KBM-7 (cell line): ENCODE measurements around the gene PHF21B.
"Not testable (repeated sequence)": the region's sequence is repeated elsewhere in the genome, so short reads cannot be mapped to it uniquely, and the experiment has no call there.

Source experiments
- DNase-seq: peaks from one replicate; pipeline ENCODE4 v3.0.0-alpha.2; 2015
- in situ Hi-C: fragments of 300-500 bp; cut with MboI; formaldehyde crosslinking; loops from 2 replicates; pipeline ENCODE4 v1.14.3; 2020; ENCODE audit warnings: low sequenced_read_pairs, low pct_unique_long_range_greater_than_20kb, mixed read lengths

PHF21B gene

DNA sequence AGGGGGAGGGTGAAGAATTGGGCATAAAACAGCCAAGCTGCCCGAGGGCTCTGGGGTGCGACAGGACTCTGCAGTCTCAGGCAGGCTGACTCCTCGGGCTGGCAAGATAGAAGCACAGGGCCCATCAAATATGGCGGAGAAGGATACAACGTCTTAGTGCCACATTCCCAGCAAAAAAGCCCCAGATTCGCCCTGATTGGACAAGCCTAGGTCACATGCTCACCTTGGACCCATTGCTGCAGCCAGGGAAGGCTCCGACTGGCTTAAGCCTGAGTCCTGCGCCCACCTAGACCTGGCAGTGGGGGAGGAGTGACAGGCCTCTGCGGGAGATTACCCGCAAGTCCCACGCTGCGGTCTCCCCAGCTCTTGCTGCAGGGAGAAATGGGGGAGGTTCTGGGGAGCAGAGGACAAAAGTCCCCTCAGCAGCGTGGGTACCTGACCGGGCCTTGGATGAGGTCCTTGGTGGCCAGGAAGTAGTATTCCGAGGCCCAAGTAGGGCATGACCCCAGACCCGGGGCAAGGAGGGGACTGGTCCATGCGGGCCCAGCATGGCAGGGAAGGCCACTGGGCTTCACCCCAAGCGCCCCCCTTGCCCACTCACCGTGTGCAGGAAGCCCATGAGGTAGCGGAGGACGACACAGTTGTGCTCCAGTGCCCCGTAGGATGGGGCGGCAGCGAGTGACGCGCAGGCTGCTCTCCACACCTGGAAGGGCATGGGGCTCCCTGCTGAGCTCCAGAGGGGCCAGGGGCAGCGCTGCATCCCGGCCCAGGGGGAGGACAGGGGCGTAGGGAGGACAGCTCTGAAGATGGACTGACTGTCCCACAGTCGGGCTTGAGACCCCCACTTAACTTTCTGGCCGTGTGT lies 144.4 kb downstream of the PHF21B start:
- in situ Hi-C loops, result no loop called here
- DNase-seq, result no peak

DNA sequence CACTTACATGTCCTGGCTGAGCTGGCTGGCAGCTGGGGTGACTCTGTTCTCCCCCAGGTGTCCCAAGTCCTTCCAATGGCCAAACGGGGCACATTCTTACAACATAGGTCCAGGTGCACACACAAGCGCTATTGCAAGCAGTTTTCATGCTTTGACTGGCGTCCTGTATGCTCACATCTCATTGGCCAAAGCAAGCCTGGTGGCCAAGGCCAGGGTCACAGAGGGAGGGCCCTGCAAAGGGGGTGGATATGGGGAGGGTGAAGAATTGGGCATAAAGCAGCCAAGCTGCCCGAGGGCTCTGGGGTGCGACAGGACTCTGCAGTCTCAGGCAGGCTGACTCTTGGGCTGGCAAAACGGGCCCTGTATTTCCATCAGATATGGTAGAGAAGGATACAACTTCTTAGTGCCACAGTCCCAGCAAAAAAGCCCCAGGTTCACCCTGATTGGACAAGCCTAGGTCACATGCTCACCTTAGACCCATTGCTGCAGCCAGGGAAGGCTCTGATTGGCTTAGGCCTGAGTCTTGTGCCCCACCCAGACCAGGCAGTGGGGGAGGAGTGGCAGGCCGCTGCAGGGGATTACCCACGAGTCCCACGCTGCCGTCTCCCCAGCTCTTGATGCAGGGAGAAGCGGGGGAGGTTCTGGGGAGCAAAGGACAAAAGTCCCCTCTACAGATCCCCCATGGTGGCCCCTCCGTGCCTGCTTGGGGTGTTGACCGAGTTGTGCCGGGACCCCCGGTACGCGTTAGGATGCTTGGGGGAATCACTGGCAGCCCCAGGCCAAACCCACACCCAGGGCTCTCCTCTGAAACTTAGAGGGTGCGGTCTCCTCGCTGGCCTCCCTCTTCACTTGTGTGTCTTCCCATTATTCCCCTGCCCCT lies 146.6 kb downstream of the PHF21B start:
- in situ Hi-C loops, result no loop called here
- DNase-seq, result no peak

DNA sequence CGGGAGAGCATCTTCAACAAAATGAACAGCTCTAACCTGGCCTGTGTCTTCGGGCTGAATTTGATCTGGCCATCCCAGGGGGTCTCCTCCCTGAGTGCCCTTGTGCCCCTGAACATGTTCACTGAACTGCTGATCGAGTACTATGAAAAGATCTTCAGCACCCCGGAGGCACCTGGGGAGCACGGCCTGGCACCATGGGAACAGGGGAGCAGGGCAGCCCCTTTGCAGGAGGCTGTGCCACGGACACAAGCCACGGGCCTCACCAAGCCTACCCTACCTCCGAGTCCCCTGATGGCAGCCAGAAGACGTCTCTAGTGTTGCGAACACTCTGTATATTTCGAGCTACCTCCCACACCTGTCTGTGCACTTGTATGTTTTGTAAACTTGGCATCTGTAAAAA lies 147.5 kb downstream of the PHF21B start:
- no peak for DNase-seq
- in situ Hi-C loops, result no loop called here

DNA sequence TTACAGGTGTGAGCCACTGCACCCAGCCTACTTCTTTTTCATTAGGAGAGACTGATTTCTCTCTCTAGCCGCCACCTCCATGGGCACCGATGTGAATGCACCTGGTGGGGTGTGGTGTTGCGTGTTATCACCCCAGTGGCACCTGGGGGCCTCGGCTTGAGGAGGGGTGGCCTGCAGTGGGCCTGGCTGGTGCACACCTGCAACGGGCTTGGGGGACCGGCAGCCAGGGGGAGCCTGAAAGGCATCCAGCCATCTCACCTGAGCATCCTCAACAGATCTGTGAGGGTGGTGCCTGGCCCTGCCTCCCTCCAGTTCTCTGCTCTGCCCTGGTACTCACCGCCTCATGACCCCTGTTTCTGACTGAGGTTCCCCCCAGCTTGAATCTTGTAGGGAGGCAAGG lies 148.6 kb downstream of the PHF21B start:
- in situ Hi-C loops, result no loop called here

DNA sequence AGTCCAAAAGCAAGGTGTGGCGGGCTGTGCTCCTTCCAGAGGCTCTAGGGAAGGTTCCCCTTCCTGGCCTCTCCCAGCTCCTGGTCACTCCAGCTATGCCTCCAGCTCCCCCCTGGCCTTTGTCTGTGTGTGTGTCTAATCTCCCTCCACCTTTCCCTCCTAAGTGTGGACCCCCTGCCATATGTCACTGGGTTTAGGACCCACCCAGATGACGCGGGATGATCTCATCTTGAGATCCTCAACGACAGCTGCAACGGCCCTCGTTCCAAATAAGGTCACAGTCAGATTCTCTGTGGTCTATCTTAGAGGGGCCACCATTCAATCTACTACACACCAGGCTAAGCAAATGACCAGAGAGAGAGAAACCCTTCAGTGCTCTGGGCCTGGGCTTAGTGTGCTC lies 149.5 kb downstream of the PHF21B start:
- DNase-seq, result no peak
- in situ Hi-C loops, result no loop called here

More for the DNA sequence above, 148.6 kb downstream of the PHF21B start:
- DNase-seq, result no peak

DNA sequence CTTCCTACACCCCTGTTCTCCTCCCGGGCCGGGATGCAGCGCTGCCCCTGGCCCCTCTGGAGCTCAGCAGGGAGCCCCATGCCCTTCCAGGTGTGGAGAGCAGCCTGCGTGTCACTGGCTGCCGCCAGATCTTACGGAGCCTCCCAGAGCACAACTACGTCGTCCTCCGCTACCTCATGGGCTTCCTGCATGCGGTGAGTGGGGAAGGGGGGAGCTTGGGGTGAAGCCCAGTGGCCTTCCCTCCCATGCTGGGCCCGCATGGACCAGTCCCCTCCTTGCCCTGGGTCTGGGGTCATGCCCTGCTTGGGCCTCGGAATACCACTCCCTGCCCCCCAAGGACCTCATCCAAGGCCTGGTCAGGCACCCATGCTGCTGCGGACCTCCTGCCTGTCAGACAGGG lies 150.2 kb downstream of the PHF21B start:
- no peak for DNase-seq
- in situ Hi-C loops, result no loop called here

DNA sequence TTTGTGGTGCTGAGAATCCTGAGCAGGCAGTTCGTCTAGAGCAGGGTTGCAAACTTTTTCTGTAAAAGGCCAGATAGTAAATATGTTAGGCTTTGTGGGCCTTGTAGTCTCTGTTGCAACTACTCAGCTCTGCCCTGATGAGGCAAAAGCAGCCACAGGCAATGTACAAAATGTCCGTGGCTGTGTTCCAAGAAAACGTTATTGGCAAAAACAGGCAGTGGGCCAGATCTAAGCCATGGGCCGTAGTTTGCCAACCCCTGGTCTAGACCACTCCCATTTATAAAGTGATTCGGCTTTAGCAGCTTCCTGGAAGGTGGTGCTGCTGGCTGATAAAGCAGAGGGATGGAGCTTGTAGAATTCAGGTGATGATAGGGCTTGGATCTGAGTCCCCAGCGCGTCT lies 151.0 kb downstream of the PHF21B start:
- in situ Hi-C loops, result not testable (repeated sequence)

DNA sequence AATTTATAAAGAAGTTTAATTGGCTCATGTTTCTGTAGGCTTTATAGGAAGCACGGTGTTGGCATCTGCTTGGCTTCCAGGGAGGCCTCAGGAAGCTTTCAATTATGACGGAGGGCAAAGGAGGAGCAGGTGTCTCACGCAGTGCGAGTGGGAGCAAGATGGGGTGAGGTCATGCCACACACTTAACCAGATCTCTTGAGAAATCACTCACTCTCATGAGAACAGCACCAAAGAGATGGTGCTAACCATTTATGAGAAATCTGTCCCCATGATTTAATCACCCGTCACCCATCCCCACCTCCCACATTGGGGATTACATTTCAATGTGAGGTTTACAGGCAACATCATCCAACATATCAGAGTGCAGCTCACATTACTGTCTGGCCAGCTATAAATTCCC lies 153.9 kb downstream of the PHF21B start:
- in situ Hi-C loops, result no loop called here
- DNase-seq, result no peak

More for the DNA sequence above, 151.0 kb downstream of the PHF21B start:
- not testable (repeated sequence) for DNase-seq

DNA sequence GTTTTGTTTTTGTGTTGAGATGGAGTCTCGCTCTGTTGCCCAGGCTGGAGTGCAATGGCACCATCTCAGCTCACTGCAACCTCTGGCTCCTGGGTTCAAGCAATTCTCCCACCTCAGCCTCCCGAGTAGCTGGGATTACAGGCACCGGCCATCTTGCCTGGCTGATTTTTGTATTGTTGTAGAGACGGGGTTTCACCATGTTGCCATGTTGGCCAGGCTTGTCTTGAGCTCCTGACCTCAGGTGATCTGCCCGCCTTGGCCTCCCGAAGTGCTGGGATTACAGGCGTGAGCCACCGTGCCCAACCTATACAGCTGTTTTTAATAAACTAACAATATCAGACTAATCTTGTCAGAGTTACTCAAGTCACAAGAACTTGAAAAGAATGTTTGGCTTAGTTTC lies 155.2 kb downstream of the PHF21B start:
- DNase-seq, in situ Hi-C loops: not testable (repeated sequence)

DNA sequence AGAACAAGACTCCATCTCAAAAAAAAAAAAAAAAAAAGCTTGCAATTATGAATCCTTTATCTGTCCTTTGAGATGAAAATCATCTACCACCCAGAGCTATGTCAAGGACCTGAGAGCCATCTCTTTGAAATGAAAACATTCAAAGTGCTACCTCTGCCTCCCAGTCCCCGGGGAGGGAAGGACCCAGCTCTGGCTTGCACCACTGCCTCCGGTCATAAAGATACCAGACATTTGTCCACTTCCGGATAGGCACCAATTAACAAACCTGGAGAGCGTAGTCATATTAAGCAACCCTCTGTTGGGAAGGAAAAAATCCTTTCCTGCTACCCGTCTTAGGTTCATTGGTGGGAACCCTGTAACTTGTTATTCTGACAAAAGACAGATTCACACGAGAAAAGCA lies 158.9 kb downstream of the PHF21B start:
- in situ Hi-C loops, result no loop called here

DNA sequence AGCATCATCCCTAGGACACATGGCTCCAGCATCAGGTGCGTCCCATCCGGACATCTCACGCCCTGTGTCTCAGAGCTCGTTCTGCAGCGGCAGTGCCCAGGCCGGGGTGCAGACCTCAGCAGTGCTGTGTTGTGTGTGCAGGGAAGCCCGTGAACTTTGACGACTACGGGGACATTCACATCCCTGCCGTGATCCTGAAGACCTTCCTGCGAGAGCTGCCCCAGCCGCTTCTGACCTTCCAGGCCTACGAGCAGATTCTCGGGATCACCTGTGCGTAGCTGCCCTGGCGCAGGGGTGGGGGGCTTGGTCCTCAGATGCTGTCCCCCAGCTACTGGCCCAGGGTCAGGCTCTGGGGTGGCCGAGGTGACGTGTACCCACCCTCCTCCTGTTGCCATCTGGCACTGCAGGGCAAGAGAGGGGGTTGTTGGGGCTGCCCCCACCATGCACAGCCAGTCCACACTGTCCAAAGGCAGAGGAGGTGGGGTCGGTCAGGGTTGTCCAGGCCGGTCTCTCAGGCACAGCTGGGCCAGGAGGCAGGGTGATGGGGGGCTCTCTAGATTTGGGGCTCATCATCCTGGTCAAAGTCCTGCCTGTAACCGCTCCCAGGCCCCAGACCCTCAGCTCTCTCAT lies 160.9 kb downstream of the PHF21B start:
- in situ Hi-C loops, result no loop called here

More for the DNA sequence above, 158.9 kb downstream of the PHF21B start:
- no peak for DNase-seq

DNA sequence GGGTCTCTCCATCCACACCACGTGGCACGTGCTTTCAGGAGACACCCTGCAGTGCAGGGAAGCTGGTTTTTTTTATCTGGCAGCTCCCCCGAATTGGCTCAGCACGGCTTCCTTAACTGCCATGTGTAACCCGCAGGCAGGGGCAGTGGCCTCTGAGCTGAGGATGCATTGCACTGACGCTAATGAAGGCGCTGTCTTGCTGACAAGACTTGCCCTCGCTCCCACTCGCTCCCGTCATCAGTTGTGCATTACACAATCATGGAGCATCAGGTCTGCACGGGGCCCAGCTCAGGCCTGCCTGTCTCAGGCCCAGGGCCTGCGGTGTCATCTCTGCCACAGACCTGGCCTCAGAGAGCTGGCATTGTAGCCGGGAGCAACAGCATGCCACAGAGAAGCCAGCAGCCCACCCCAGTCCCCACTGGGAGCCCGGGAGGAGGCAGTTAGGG lies 161.5 kb downstream of the PHF21B start:
- DNase-seq, result no peak
- in situ Hi-C loops, result no loop called here

More for the DNA sequence above, 160.9 kb downstream of the PHF21B start:
- no peak for DNase-seq

DNA sequence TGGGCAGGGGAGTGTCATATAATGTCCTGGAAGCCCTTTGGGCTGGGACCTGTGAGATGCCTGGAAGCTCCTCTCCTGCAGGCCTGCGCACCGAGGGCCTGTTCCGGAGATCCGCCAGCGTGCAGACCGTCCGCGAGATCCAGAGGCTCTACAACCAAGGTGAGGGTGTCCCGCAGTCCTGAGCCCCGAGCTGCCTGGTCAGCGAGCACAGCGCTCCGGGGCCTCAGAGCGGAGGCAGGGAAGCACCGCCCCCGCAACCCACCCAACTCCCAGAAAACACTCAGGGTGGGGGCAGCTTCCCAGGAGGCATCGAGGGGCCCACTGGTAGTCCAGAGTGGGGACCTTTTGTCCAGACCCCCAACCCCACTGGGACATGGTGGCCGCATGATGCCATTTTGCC lies 161.9 kb downstream of the PHF21B start:
- in situ Hi-C loops, result no loop called here
- DNase-seq, result no peak

DNA sequence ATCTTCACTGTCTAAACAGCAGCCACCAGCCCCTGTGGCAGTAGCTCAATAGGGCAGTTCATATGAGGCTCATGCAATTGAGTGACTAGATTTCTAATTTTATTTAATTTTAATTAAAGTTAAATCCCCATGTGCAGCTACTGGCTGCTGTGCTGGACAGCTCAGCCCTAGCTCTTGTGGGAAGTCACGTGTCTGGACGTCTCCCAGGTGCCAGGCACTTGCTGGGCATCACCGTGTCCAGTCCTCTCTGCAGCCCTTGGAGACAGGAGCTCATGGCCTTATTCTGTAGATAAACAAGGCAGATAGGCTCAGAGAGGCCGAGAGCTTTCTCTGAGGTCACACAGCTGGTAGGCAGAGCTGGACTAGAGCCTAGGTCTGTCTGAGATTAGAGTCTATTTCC lies 162.4 kb downstream of the PHF21B start:
- DNase-seq, result no peak
- in situ Hi-C loops, result no loop called here

DNA sequence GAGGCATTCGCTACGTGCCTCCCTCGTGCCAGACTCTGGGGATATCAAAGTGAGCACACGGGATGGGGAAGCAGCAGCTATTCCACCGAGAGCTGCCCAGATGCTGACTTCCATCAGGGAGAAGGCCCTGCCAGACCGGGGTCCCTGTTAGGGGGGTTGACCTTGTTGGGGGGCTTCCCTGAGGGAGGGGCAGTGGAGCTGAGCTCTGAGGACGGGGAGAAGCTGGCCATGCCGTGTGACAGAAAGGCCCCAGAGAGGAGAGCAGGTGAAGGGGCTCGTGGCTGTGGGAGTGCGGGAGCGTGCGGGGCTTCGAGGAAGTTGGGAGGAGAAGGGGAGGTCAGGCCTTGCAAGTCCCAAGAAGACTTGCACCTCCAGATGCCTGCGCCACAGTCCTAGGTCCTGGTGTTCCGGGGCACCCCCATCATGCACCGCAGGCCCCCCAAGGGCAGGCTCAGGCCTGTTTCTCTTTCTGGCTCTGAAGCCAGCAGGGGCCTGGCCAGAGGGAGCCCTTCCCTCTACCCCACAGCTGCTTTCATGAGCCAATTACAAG lies 163.0 kb downstream of the PHF21B start:
- in situ Hi-C loops, result no loop called here

DNA sequence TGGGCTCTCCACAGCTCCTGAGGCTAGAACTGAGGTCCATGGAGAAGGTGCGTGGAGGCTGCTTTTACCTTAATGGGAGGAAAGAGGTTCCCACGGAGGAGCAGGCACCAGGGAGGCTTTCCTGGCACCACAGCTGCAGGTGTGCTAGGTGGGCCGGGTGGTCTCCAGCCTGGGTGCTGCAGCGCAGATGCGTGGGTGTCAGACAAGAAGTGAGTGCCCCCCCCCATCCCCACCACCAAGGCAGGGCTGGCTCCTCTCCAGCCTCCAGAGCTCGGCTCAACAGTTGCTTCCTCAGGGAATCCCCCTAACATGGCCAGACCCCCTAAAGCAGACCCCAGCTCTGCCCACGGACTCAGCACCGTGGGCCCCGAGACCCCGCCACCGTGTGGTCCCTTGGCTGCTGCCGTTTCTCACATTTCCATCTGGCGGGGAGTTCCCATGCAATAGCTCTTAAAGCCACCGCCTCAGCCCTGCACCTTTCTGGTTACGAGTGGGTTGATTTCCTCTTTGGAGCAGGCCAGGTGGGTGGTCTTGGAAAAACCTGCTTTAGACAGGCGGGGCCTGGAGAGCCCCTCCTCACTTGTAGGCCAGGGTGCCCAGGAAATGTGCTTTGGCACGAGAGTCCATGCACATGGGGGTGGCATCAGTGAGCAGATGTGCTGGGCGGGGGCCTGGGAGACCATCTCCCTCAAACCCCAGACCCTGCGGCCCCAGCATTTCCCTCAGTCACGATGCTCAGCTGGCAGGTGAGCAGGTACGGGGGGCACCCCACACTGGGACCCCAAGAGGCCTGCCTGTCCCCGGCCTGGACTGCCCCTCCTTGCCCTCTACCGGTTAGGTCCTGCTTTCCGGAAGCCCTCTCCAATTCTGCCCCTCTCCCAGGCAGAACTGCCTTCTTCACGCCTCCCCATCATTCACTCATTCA lies 163.7 kb downstream of the PHF21B start:
- no peak for DNase-seq
- in situ Hi-C loops, result no loop called here

More for the DNA sequence above, 163.0 kb downstream of the PHF21B start:
- DNase-seq, result no peak

DNA sequence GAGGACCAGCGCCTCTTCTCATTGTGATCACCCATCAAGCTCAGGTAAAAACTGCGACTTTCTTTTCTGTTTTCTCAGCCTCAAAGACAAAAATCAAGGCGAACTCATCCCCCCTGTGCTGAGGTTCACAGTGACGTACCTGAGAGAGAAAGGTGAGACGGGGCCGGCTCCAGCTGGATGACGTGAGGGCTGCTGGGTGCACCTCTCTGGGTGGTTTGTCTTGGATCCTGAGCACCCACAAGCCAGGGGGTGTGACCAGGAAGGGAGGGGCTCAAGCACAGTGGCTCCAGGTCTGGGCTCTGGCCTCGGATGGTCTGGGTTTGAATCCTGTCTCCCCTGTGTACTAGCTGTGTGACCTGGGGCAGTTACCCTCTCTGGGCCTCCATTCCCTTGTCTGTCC lies 164.6 kb downstream of the PHF21B start:
- DNase-seq, result no peak
- in situ Hi-C loops, result no loop called here

DNA sequence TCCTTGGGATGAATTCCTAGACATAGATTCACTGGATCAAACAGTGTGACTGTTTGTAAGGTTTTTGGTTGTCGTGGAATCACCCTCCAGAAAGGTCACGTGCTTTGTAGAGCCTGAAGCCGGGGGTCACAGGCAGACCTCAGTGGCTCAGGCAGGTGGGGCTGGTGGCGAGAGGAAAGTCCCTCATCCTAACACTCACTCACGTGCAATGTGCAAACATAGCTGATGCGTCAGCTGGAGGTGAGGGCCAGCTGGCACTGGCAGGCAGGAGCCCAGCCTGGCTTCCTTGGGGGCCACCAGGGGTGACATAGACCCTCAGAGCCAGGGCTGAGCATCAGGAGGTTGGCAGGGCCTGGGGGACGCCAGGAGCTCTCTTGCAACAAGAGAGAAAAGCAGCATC lies 167.4 kb downstream of the PHF21B start:
- no peak for DNase-seq
- in situ Hi-C loops, result no loop called here
